Endodermal cell (in vitro differentiated cells): Measurements from ENCODE around the gene JAKMIP3. TPM values are rescaled to one million over a fixed set of nuclear protein-coding genes. Genes with fewer than 3 reads are reported as not detected.

Experiments
- DNase-seq: peaks from one replicate; pipeline ENCODE4 v3.0.0-alpha.2; 2017
- H3K27ac ChIP-seq: 2 replicates; pipeline ENCODE4 v1.5.1; 2013; ENCODE audit warnings: mild to moderate bottlenecking, low read depth, low read length, moderate library complexity
- H3K27me3 ChIP-seq: 2 replicates; pipeline ENCODE4 v1.6.1; 2013; ENCODE audit warnings: mild to moderate bottlenecking, low read length, moderate library complexity; ENCODE audit not compliant: insufficient read depth, control insufficient read depth, poor library complexity, severe bottlenecking
- H3K36me3 ChIP-seq: 2 replicates; pipeline ENCODE4 v1.7.0; 2013; ENCODE audit warnings: mild to moderate bottlenecking, low read length, moderate library complexity; ENCODE audit not compliant: control insufficient read depth, insufficient read depth
- H3K4me1 ChIP-seq: one replicate; pipeline ENCODE4 v1.7.0; 2013; ENCODE audit warnings: low read length; ENCODE audit not compliant: control insufficient read depth, insufficient read depth
- H3K4me3 ChIP-seq: 2 replicates; pipeline ENCODE4 v1.5.1; 2013; ENCODE audit warnings: mild to moderate bottlenecking, low read length, moderate library complexity
- H3K9ac ChIP-seq: 2 replicates; pipeline ENCODE4 v1.6.1; 2013; ENCODE audit warnings: mild to moderate bottlenecking, low read length, moderate library complexity; ENCODE audit not compliant: poor library complexity, severe bottlenecking; ENCODE audit errors: extremely low read depth
- H3K9me3 ChIP-seq: 2 replicates; pipeline ENCODE4 v1.6.1; 2013; ENCODE audit warnings: mild to moderate bottlenecking, low read length, moderate library complexity; ENCODE audit not compliant: control insufficient read depth
- H3K27ac Mint-ChIP-seq: 2 replicates; pipeline ENCODE4 v1.8.0; 2020; ENCODE audit warnings: mixed read lengths
- H3K27me3 Mint-ChIP-seq: 2 replicates; pipeline ENCODE4 v1.8.0; 2021; ENCODE audit warnings: mild to moderate bottlenecking, mixed read lengths; ENCODE audit not compliant: insufficient read depth
- H3K36me3 Mint-ChIP-seq: 2 replicates; pipeline ENCODE4 v1.8.0; 2020; ENCODE audit warnings: low read depth, mixed read lengths
- H3K4me1 Mint-ChIP-seq: 2 replicates; pipeline ENCODE4 v1.8.0; 2020; ENCODE audit warnings: mixed read lengths
- H3K4me3 Mint-ChIP-seq: 2 replicates; pipeline ENCODE4 v1.8.0; 2020; ENCODE audit warnings: mild to moderate bottlenecking, moderate library complexity, mixed read lengths
- H3K9me3 Mint-ChIP-seq: 2 replicates; pipeline ENCODE4 v1.8.0; 2020; ENCODE audit warnings: mild to moderate bottlenecking, mixed read lengths
- WGBS, 2 experiments: methylation state at CpG; one replicate each; pipeline versions ENCODE4 v1.1.5 to v1.1.7; 2013; ENCODE audit warnings: missing lambda C conversion rate in 2 of 2, mixed read lengths in 1 of 2; ENCODE audit not compliant: insufficient coverage in 1 of 2, insufficient read length in 1 of 2; 5-methylcytosine and 5-hydroxymethylcytosine counted together
- total RNA-seq, 2 donors: library from RNA; stranded (reverse); fragmentation: NEBNext Ultra II Directional in 1 of 2; extraction: Animal tissue kit (Norgen Biotek cat#: 25700) in 1 of 2; gene quantifications; 2 replicates in 1 of 2; 3 replicates in 1 of 2; pipeline ENCODE4 v1.2.1, GENCODE V29; 2021
- TF ChIP-seq, protein P1 (sequence below): fragments of 200-600 bp; sonication (generic); conservative IDR thresholded peaks from 2 replicates; pipeline ENCODE4 v1.5.0; 2021; ENCODE audit warnings: antibody characterized with exemption, mild to moderate bottlenecking

The JAKMIP3 gene
- total RNA-seq, 2 donors from 2014 or later: 0.95 to 0.99 TPM

- H3K36me3 ChIP-seq: no peaks in the 10 kb centered on the region
- H3K27ac ChIP-seq: no peak overlapping the region
- TF ChIP-seq, protein P1, sequence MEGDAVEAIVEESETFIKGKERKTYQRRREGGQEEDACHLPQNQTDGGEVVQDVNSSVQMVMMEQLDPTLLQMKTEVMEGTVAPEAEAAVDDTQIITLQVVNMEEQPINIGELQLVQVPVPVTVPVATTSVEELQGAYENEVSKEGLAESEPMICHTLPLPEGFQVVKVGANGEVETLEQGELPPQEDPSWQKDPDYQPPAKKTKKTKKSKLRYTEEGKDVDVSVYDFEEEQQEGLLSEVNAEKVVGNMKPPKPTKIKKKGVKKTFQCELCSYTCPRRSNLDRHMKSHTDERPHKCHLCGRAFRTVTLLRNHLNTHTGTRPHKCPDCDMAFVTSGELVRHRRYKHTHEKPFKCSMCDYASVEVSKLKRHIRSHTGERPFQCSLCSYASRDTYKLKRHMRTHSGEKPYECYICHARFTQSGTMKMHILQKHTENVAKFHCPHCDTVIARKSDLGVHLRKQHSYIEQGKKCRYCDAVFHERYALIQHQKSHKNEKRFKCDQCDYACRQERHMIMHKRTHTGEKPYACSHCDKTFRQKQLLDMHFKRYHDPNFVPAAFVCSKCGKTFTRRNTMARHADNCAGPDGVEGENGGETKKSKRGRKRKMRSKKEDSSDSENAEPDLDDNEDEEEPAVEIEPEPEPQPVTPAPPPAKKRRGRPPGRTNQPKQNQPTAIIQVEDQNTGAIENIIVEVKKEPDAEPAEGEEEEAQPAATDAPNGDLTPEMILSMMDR: no peak
- H3K4me3 Mint-ChIP-seq: no peak overlapping the region
- peaks cover 27% of the 10 kb centered on the region for H3K4me1 Mint-ChIP-seq
- peaks cover 47% of the 10 kb centered on the region for H3K27me3 Mint-ChIP-seq
- no peaks in the 10 kb centered on the region for H3K9me3 ChIP-seq
- H3K9me3 Mint-ChIP-seq: no peaks in the 10 kb centered on the region
- no peaks in the 10 kb centered on the region for H3K36me3 Mint-ChIP-seq
- DNase-seq: peak; percentile 36
- peaks cover 7% of the 10 kb centered on the region for H3K4me1 ChIP-seq
- no peak overlapping the region for H3K4me3 ChIP-seq
- no peak overlapping the region for H3K27ac Mint-ChIP-seq
- WGBS, 2 experiments: 90 to 95% methylated on average over 2 to 14 of the region's 14 CpGs
- H3K9ac ChIP-seq: no peak overlapping the region
- H3K27me3 ChIP-seq: no peaks in the 10 kb centered on the region
Observed at GRCh38 chr10:132111121-132111731, 45.5 kb downstream of the JAKMIP3 start.

DNA sequence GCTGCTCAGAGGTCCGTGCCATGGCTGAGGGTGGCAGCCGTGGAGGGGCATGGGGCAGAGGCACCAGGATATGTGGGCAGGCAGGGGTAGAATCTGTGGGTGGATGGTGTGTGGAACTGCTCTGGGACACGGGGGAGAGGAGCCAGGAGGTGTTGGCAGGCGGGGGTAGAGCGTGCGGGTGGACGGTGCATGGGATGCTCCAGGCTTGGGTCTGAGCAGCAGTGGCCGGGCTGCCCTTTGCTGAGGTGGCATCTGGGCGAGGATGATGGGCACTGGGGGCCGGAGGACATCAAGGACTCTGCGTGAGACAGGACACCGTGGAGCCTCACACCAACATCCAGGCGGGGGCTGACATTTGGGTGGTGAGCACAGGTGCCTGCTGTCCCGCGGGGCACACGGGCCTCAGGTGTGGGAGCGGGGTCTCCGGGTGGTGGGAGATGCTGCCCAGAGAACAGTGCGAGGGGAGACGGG lies 46.2 kb downstream of the JAKMIP3 start:
- H3K4me3 Mint-ChIP-seq: no peak overlapping the region
- Histone ChIP-seq H3K4me1 (peaks cover 7% of the 10 kb centered on the region), H3K4me3 (no peak overlapping the region), H3K9me3 (no peaks in the 10 kb centered on the region), H3K9ac (no peak overlapping the region), H3K36me3 (no peaks in the 10 kb centered on the region), H3K27me3 (no peaks in the 10 kb centered on the region), H3K27ac (no peak overlapping the region)
- DNase-seq: no peak
- H3K27ac Mint-ChIP-seq: no peak overlapping the region
- 94 to 95% methylated on average over 10 to 20 of the region's 20 CpGs for WGBS, 2 experiments
- peaks cover 27% of the 10 kb centered on the region for H3K4me1 Mint-ChIP-seq
- H3K27me3 Mint-ChIP-seq: peaks cover 48% of the 10 kb centered on the region
- H3K36me3 Mint-ChIP-seq: no peaks in the 10 kb centered on the region
- H3K9me3 Mint-ChIP-seq: no peaks in the 10 kb centered on the region
- TF ChIP-seq, protein P1: no peak

DNA sequence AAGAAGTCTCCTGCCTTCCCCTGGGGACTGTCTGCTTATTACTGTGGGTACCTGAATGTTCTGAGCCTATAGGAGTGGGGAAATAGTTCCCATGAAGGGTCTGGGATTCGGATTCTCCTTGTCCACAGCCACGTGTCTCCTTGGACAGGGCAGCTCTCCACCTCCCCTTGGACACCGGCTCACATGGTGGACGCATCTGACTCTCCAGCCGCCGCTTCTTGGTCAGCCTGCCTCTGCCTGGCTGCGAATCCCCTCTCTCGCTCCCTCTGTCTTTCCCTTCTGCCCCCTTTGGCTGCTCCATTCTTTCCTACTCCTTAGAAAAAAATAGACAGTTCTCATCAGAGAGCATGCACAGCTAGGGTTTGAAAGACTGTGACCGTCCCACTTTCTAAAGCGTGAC lies 46.9 kb downstream of the JAKMIP3 start:
- TF ChIP-seq, protein P1: no peak
- no peaks in the 10 kb centered on the region for H3K36me3 ChIP-seq
- DNase-seq: no peak
- Mint-ChIP-seq H3K9me3 (no peaks in the 10 kb centered on the region), H3K4me1 (peaks cover 27% of the 10 kb centered on the region), H3K27ac (peak overlapping the region; percentile 77), H3K27me3 (peaks cover 49% of the 10 kb centered on the region), H3K36me3 (no peaks in the 10 kb centered on the region), H3K4me3 (no peak overlapping the region)
- no peak overlapping the region for H3K4me3 ChIP-seq
- no peak overlapping the region for H3K9ac ChIP-seq
- H3K9me3 ChIP-seq: no peaks in the 10 kb centered on the region
- no peaks in the 10 kb centered on the region for H3K27me3 ChIP-seq
- peaks cover 7% of the 10 kb centered on the region for H3K4me1 ChIP-seq
- peak overlapping the region; percentile 29 for H3K27ac ChIP-seq
- WGBS, 2 experiments: 83 to 90% methylated on average over 8 to 10 of the region's 10 CpGs
